Suprapubic skin (tissue), 4 donors: ENCODE measurements around the gene U2SURP. TPM values are rescaled to one million over a fixed set of nuclear protein-coding genes. Genes with fewer than 3 reads are reported as not detected.
"Not testable (repeated sequence)": the region's sequence is repeated elsewhere in the genome, so short reads cannot be mapped to it uniquely, and the experiment has no call there.

Experiments used
- DNase-seq, 2 donors: peaks; one replicate each; pipeline ENCODE4 v3.0.0-alpha.2; 2019; ENCODE audit warnings: low spot score in 2 of 2
- H3K27ac ChIP-seq: fragments of 200-600 bp; sonication (generic); one replicate; pipeline ENCODE4 v1.5.1; 2019
- H3K27me3 ChIP-seq: fragments of 200-600 bp; sonication (generic); one replicate; pipeline ENCODE4 v1.5.1; 2019
- H3K36me3 ChIP-seq: fragments of 200-600 bp; sonication (generic); one replicate; pipeline ENCODE4 v1.5.1; 2019
- H3K4me1 ChIP-seq: fragments of 200-600 bp; sonication (generic); one replicate; pipeline ENCODE4 v1.5.1; 2019
- H3K4me3 ChIP-seq: fragments of 200-600 bp; sonication (generic); one replicate; pipeline ENCODE4 v1.5.1; 2019; ENCODE audit warnings: mild to moderate bottlenecking
- H3K9me3 ChIP-seq: fragments of 200-600 bp; sonication (generic); one replicate; pipeline ENCODE4 v1.5.1; 2019
- CTCF ChIP-seq, 2 donors: fragments of 200-600 bp in 1 of 2; fragments of 450-650 bp in 1 of 2; sonication (generic) in 1 of 2; IDR thresholded peaks; one replicate each; pipeline ENCODE4 v1.5.1; 2016 to 2019; ENCODE audit warnings: antibody characterized with exemption in 2 of 2, mild to moderate bottlenecking in 1 of 2, moderate library complexity in 1 of 2
- EP300 ChIP-seq: sonication (generic); formaldehyde crosslinking; IDR thresholded peaks from one replicate; pipeline ENCODE4 v1.6.1; 2017; ENCODE audit warnings: antibody characterized with exemption
- POLR2A ChIP-seq, 2 donors: fragments of 450-650 bp; IDR thresholded peaks; one replicate each; pipeline ENCODE4 v1.6.1; 2017; ENCODE audit warnings: antibody characterized with exemption in 2 of 2, mild to moderate bottlenecking in 2 of 2, moderate library complexity in 2 of 2
- POLR2AphosphoS5 ChIP-seq, 3 donors: sonication (generic); formaldehyde crosslinking; IDR thresholded peaks; one replicate each; pipeline ENCODE4 v1.6.1; 2017; ENCODE audit warnings: antibody characterized with exemption in 3 of 3
- WGBS: methylation state at CpG from one replicate; pipeline ENCODE4 v1.1.5; 2018; 5-methylcytosine and 5-hydroxymethylcytosine counted together
- total RNA-seq, 4 donors: library from RNA; depleted of rRNA; stranded (reverse); fragments of >200 nt; gene quantifications; one replicate each; pipeline ENCODE4 v1.1.0, GENCODE V29; 2016

Gene U2SURP
- total RNA-seq, 4 donors from 2014 or later: 51.4 to 175 (median 62.1) TPM

GRCh38 chr3:143045639-143046038 lies 44.3 kb downstream of the U2SURP start:
- no peaks in the 10 kb centered on the region for H3K9me3 ChIP-seq
- peaks cover 52% of the 10 kb centered on the region for H3K36me3 ChIP-seq
- TF ChIP-seq POLR2A (IDR thresholded peaks at IDR 0.05): no peak
- TF ChIP-seq EP300: no peak
- no peak for TF ChIP-seq CTCF (IDR thresholded peaks at IDR 0.05)
- no peak for TF ChIP-seq POLR2AphosphoS5 (IDR thresholded peaks at IDR 0.05)
- H3K4me3 ChIP-seq: no peak overlapping the region
- no peaks in the 10 kb centered on the region for H3K4me1 ChIP-seq
- DNase-seq: no peak
- H3K27ac ChIP-seq: no peak overlapping the region
- no peaks in the 10 kb centered on the region for H3K27me3 ChIP-seq
- 95% methylated on average over 2 of the region's 2 CpGs for WGBS

DNA sequence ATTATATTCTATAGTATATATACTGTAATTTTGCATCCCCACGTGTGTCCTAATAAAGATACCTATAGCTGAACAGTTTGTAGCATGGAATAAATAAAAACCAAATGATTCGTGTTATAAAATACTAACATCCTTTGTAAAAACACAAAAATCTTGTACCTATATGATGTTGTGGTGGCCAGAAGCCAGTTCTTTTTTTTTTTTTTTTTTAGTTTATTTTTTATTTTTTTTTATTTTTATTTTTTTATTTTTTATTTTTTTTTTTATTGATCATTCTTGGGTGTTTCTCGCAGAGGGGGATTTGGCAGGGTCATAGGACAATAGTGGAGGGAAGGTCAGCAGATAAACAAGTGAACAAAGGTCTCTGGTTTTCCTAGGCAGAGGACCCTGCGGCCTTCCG lies 44.7 kb downstream of the U2SURP start:
- not testable (repeated sequence) for H3K27ac ChIP-seq, DNase-seq, H3K4me1 ChIP-seq, H3K9me3 ChIP-seq, H3K27me3 ChIP-seq, H3K4me3 ChIP-seq
- WGBS: 98% methylated on average over 5 of the region's 5 CpGs
- H3K36me3 ChIP-seq: peaks cover 56% of the 10 kb centered on the region

DNA sequence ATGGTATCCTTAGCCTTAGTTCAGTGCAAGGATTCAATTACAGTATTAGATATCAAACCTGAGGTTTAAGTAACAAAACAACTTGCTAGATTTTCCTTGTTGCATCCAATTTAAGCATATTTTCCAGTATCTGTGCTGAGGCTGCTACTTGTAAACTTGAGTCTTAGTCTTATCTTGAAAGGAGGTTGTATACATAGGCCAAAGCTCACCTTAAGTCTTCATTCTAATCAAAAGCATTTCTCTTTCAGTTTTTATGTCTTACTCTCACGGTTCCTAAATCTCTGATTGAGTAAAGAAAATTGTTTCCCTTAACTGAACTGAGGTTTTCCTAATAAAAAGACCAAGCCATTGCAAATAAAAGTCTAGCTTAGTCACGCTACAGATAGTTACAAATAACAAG lies 52.6 kb downstream of the U2SURP start:
- Histone ChIP-seq H3K27me3 (no peaks in the 10 kb centered on the region), H3K4me1 (no peaks in the 10 kb centered on the region), H3K4me3 (no peak overlapping the region), H3K27ac (no peak overlapping the region), H3K36me3 (peaks cover 81% of the 10 kb centered on the region), H3K9me3 (no peaks in the 10 kb centered on the region)
- TF ChIP-seq CTCF (IDR thresholded peaks at IDR 0.05) (no peak), EP300 (no peak), POLR2AphosphoS5 (IDR thresholded peaks at IDR 0.05) (no peak), POLR2A (IDR thresholded peaks at IDR 0.05) (no peak)
- no peak for DNase-seq
- 87% methylated on average over 2 of the region's 2 CpGs for WGBS

- H3K9me3 ChIP-seq: no peaks in the 10 kb centered on the region
- H3K27ac ChIP-seq: no peak overlapping the region
- no peak for DNase-seq
- H3K36me3 ChIP-seq: peaks cover 65% of the 10 kb centered on the region
- TF ChIP-seq POLR2A (IDR thresholded peaks at IDR 0.05) (no peak), POLR2AphosphoS5 (IDR thresholded peaks at IDR 0.05) (no peak), CTCF (IDR thresholded peaks at IDR 0.05) (no peak), EP300 (no peak)
- no peak overlapping the region for H3K4me3 ChIP-seq
- no peaks in the 10 kb centered on the region for H3K4me1 ChIP-seq
- H3K27me3 ChIP-seq: no peaks in the 10 kb centered on the region
- WGBS: 81% methylated on average over 3 of the region's 3 CpGs
Observed at GRCh38 chr3:143056372-143056771, 55.0 kb downstream of the U2SURP start.

DNA sequence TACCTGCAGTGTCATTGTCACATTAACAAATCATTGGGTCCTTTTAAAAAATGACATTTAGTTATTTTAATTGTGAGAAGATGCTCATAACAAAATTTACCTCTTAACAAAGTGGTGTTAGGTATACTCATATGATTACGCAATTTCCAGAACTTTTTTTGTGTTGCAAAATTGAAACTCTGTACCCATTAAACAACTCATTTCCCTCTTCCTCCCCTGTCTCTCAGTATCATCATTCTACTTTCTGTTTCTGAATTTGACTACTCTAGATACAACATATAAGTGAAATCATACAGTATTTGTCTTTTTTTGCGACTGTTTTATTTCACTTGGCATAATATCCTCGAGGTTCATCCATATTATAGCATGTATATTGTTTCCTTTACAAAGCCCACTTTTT lies 59.5 kb downstream of the U2SURP start:
- TF ChIP-seq EP300 (no peak), POLR2AphosphoS5 (IDR thresholded peaks at IDR 0.05) (no peak), CTCF (IDR thresholded peaks at IDR 0.05) (no peak), POLR2A (IDR thresholded peaks at IDR 0.05) (no peak)
- Histone ChIP-seq H3K27ac (no peak overlapping the region), H3K4me1 (no peaks in the 10 kb centered on the region), H3K4me3 (no peak overlapping the region), H3K9me3 (no peaks in the 10 kb centered on the region), H3K27me3 (no peaks in the 10 kb centered on the region), H3K36me3 (peaks cover 23% of the 10 kb centered on the region)
- no peak for DNase-seq
- 89% methylated on average over 3 of the region's 3 CpGs for WGBS

DNA sequence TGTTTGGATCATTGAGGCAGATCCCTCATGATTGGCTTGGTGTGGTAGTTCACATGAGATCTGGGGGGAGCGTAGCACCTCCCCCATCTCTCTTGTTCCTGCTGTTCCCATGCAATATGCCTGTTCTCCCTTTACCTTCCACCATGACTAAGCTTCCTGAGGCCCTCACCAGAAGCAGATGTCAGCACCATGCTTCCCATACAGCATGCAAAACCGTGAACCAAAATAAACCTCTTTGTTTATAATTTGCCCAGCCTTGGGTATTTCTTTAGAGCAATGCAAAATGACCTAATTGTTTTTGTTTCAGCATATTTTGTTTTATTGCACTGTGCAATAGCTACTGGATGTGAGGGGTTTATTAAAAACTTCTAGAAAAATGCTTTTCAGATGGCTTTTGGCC lies 61.6 kb downstream of the U2SURP start:
- H3K36me3 ChIP-seq: peaks cover 3% of the 10 kb centered on the region
- H3K4me3 ChIP-seq: no peak overlapping the region
- H3K27ac ChIP-seq: no peak overlapping the region
- DNase-seq: no peak
- 89% methylated on average over 2 of the region's 2 CpGs for WGBS
- H3K9me3 ChIP-seq: no peaks in the 10 kb centered on the region
- TF ChIP-seq EP300 (no peak), POLR2AphosphoS5 (IDR thresholded peaks at IDR 0.05) (no peak), CTCF (IDR thresholded peaks at IDR 0.05) (no peak)
- no peaks in the 10 kb centered on the region for H3K27me3 ChIP-seq
- H3K4me1 ChIP-seq: no peaks in the 10 kb centered on the region
